Panc1 (cell line): ENCODE data around the gene IL22. TPM values are rescaled to one million over a fixed set of nuclear protein-coding genes. Genes with fewer than 3 reads are reported as not detected.

Experiments used
- ATAC-seq: fragments of 200-7000 bp; cut with Tn5 transposase; 2 replicates; pipeline ENCODE4 v1.9.1; 2020; ENCODE audit warnings: mild to moderate bottlenecking, moderate library complexity
- BruUV-seq: library from RNA; stranded (reverse); fragments of 400-500 nt; replicated peaks from 2 replicates; lab custom pipeline; 2021; lab: Mats Ljungman, UMichigan
- CTCF ChIA-PET: fragments of 300-600 bp; sonication (Branson Sonifier 250); formaldehyde crosslinking; loops from one replicate; lab custom pipeline; 2022; ENCODE audit warnings: antibody characterized with exemption; lab: Charles Lee
- POLR2A ChIA-PET: fragments of 300-600 bp; sonication (Branson Sonifier 250); formaldehyde crosslinking; loops from one replicate; lab custom pipeline; 2022; ENCODE audit warnings: antibody characterized with exemption; lab: Charles Lee
- DNase-seq: peaks from one replicate; pipeline ENCODE4 v3.0.0-alpha.2; 2010; ENCODE audit warnings: low read depth, low spot score
- H3K27ac ChIP-seq: 2 replicates; pipeline ENCODE4 v1.5.1; 2011; ENCODE audit warnings: mild to moderate bottlenecking, low read length, inconsistent platforms
- H3K27me3 ChIP-seq: fragments of 200-500 bp; sonication (Bioruptor generic); 2 replicates; pipeline ENCODE4 v1.6.0; 2014; ENCODE audit warnings: low read length, inconsistent platforms; ENCODE audit not compliant: control insufficient read depth, insufficient read depth
- H3K36me3 ChIP-seq: fragments of 200-500 bp; sonication (Bioruptor generic); 2 replicates; pipeline ENCODE4 v1.5.1; 2014; ENCODE audit warnings: inconsistent platforms, mild to moderate bottlenecking, low read length, moderate library complexity; ENCODE audit not compliant: control insufficient read depth, insufficient read depth
- H3K4me1 ChIP-seq: 2 replicates; pipeline ENCODE4 v1.5.1; 2011; ENCODE audit warnings: inconsistent platforms, mild to moderate bottlenecking, low read length, moderate library complexity; ENCODE audit not compliant: control insufficient read depth, insufficient read depth
- H3K4me3 ChIP-seq, 2 experiments: 2 replicates each; pipeline ENCODE4 v1.5.1; 2011 to 2012; ENCODE audit warnings: low read depth in 2 of 2, low read length in 2 of 2, mild to moderate bottlenecking in 2 of 2, inconsistent platforms in 1 of 2, moderate library complexity in 1 of 2
- H3K9me3 ChIP-seq: fragments of 200-500 bp; sonication (Bioruptor generic); 2 replicates; pipeline ENCODE4 v1.5.1; 2014; ENCODE audit warnings: low read depth, mild to moderate bottlenecking, inconsistent platforms, low read length, moderate library complexity; ENCODE audit not compliant: control insufficient read depth, insufficient read depth
- POLR2AphosphoS5 ChIP-seq: IDR thresholded peaks from 2 replicates; pipeline ENCODE4 v1.6.1; 2012; ENCODE audit warnings: mild to moderate bottlenecking, low read depth, low read length, moderate library complexity
- REST ChIP-seq, 2 experiments: IDR thresholded peaks; 2 replicates each; pipeline ENCODE4 v1.6.1; 2011 to 2012; ENCODE audit warnings: low read depth in 2 of 2, control low read depth in 1 of 2, low read length in 1 of 2, mild to moderate bottlenecking in 1 of 2, moderate library complexity in 1 of 2; ENCODE audit not compliant: insufficient read depth in 1 of 2
- SIN3A ChIP-seq: IDR thresholded peaks from 2 replicates; pipeline ENCODE4 v1.6.1; 2012; ENCODE audit warnings: low read depth, mild to moderate bottlenecking, low read length, moderate library complexity, borderline replicate concordance; ENCODE audit not compliant: insufficient read depth
- TCF7L2 ChIP-seq: IDR thresholded peaks from 2 replicates; pipeline ENCODE4 v1.6.1; 2011; ENCODE audit warnings: mild to moderate bottlenecking, low read depth, low read length, inconsistent platforms
- in situ Hi-C: cut with HindIII; loops from 2 replicates; pipeline ENCODE4 v1.10.0; 2016; ENCODE audit warnings: low sequenced_read_pairs, low pct_unique_long_range_greater_than_20kb
- intact Hi-C: fragments of 100-400 bp; cut with micrococcal nuclease; formaldehyde crosslinking; loops from one replicate; pipeline ENCODE4 v1.10.0; 2022; ENCODE audit not compliant: unreplicated experiment
- total RNA-seq: library from RNA; stranded (reverse); gene quantifications from one replicate; pipeline ENCODE4 v1.2.1, GENCODE V29; 2021; ENCODE audit not compliant: unreplicated experiment
- TF ChIP-seq, protein P1 (sequence below): fragments of 450-650 bp; IDR thresholded peaks from 2 replicates; pipeline ENCODE4 v1.5.1; 2017; ENCODE audit warnings: mild to moderate bottlenecking

IL22 gene
- total RNA-seq, 1 experiment from 2014 or later: not detected

DNA sequence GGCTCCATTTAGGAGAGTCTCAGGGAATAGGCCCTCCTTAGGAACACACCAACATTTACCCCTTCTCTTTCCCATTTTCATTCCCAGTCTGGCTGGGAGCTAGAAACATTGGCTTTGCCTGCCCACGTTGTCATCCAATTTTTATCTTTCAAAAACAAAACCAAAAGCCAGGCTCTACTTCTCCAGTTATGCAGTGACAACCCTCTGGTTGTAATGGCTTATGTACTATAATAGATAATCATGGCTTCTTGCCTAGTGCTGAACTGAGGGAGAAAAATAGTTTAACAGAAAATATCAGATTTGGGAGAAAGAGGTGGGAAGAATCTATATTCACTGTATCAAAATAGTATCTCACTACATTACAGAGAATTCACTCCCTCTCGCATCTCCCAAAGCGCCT is 32.1 kb upstream of the IL22 start:
- in situ Hi-C loops: no loop called here
- POLR2A ChIA-PET: interaction anchor here (1.1 kb wide), 1 partner anchor 13 kb away, joined by 3 read pairs; no protein-coding TSS in a partner anchor
- CTCF ChIA-PET: no interaction called here

DNA sequence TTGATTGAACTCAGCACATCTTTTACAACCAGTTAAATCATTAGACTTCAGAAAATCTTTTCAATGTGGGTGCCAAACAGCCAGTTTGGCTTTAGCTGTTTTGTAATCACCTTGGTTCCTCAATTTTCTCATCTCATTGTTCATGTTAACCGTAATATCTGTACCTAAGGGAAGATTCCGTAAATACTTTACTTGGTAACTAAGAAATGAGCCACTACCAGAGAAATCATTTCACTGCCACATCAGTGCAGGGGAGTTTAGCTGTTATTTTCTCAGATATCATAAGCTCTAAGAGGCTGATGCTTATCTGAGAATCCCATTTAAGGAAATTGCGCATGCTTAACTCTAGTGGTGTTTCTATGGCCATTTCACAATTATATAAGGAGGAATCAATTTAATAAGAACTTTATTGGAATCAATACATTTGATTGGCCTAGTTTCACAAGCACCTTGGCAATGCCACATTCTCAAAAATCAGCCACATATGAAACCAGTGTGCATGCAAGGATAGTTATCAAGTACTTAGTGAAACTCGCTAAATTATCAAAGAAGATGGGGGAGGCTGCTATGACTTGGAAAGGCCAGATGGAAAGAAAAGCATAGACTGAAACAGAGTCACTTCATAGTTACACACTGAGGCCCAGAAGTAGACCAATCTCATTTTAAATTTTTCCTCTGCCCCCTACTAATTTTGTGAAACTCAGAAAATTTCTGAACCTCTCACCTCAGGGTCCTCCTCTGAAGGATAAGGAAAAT is 28.1 kb upstream of the IL22 start:
- no peak for TF ChIP-seq SIN3A
- TF ChIP-seq TCF7L2: no peak
- no peak for TF ChIP-seq POLR2AphosphoS5
- no peak for TF ChIP-seq REST (IDR thresholded peaks at IDR 0.05; ENCODE audit: insufficient read depth in 1 of 2, low read depth in 2 of 2, low read length in 1 of 2)
- TF ChIP-seq, protein P1, sequence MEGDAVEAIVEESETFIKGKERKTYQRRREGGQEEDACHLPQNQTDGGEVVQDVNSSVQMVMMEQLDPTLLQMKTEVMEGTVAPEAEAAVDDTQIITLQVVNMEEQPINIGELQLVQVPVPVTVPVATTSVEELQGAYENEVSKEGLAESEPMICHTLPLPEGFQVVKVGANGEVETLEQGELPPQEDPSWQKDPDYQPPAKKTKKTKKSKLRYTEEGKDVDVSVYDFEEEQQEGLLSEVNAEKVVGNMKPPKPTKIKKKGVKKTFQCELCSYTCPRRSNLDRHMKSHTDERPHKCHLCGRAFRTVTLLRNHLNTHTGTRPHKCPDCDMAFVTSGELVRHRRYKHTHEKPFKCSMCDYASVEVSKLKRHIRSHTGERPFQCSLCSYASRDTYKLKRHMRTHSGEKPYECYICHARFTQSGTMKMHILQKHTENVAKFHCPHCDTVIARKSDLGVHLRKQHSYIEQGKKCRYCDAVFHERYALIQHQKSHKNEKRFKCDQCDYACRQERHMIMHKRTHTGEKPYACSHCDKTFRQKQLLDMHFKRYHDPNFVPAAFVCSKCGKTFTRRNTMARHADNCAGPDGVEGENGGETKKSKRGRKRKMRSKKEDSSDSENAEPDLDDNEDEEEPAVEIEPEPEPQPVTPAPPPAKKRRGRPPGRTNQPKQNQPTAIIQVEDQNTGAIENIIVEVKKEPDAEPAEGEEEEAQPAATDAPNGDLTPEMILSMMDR: no peak
- ChIA-PET CTCF (no interaction called here), POLR2A (no interaction called here)
- peaks cover 6% of the 10 kb centered on the region for H3K4me1 ChIP-seq
- no peak for DNase-seq
- no peak overlapping the region for H3K27ac ChIP-seq
- no peak for ATAC-seq
- no peak overlapping the region for H3K4me3 ChIP-seq
- no TSS peak for BruUV-seq
- intact Hi-C loops (no loop called here), in situ Hi-C loops (no loop called here)
- H3K36me3 ChIP-seq: no peaks in the 10 kb centered on the region
- no peaks in the 10 kb centered on the region for H3K9me3 ChIP-seq
- no peaks in the 10 kb centered on the region for H3K27me3 ChIP-seq

More for the DNA sequence above, 32.1 kb upstream of the IL22 start:
- no peak overlapping the region for H3K4me3 ChIP-seq
- TF ChIP-seq REST (IDR thresholded peaks at IDR 0.05; ENCODE audit: insufficient read depth in 1 of 2, low read depth in 2 of 2, low read length in 1 of 2): no peak
- TF ChIP-seq, protein P1: no peak
- no peak for TF ChIP-seq SIN3A
- TF ChIP-seq TCF7L2: no peak
- TF ChIP-seq POLR2AphosphoS5: no peak
- H3K9me3 ChIP-seq: no peaks in the 10 kb centered on the region
- ATAC-seq: no peak
- no peaks in the 10 kb centered on the region for H3K27me3 ChIP-seq
- intact Hi-C loops: no loop called here
- no TSS peak for BruUV-seq
- no peak overlapping the region for H3K27ac ChIP-seq
- no peaks in the 10 kb centered on the region for H3K36me3 ChIP-seq
- no peaks in the 10 kb centered on the region; the same call in 1 of the 2 replicates for H3K4me1 ChIP-seq
- DNase-seq: no peak
